Smooth muscle cell (in vitro differentiated cells): ENCODE measurements around the gene ZNF480. TPM values are rescaled to one million over a fixed set of nuclear protein-coding genes. Genes with fewer than 3 reads are reported as not detected.

Source experiments
- DNase-seq: peaks from one replicate; lab custom pipeline; 2025; ENCODE audit not compliant: unreplicated experiment; lab: John Stamatoyannopoulos, UW
- H2AFZ ChIP-seq: fragments of 200-600 bp; sonication (generic); 2 replicates; pipeline ENCODE4 v1.6.0; 2016; ENCODE audit warnings: antibody characterized with exemption, low read depth, mild to moderate bottlenecking
- H3F3A ChIP-seq: fragments of 200-600 bp; sonication (generic); 2 replicates; pipeline ENCODE4 v1.6.0; 2017; ENCODE audit warnings: antibody characterized with exemption, low read depth
- H3K27ac ChIP-seq: fragments of 200-600 bp; sonication (generic); 2 replicates; pipeline ENCODE4 v1.5.1; 2016; ENCODE audit warnings: low read depth, mild to moderate bottlenecking
- H3K27me3 ChIP-seq: fragments of 200-600 bp; sonication (generic); 2 replicates; pipeline ENCODE4 v1.6.1; 2016; ENCODE audit warnings: low read depth, mild to moderate bottlenecking
- H3K36me3 ChIP-seq: fragments of 200-600 bp; sonication (generic); 2 replicates; pipeline ENCODE4 v1.5.1; 2016; ENCODE audit warnings: low read depth
- H3K4me1 ChIP-seq: fragments of 200-600 bp; sonication (generic); 2 replicates; pipeline ENCODE4 v1.5.1; 2016; ENCODE audit warnings: low read depth
- H3K4me2 ChIP-seq: fragments of 200-600 bp; sonication (generic); 2 replicates; pipeline ENCODE4 v1.6.0; 2016; ENCODE audit warnings: mild to moderate bottlenecking
- H3K4me3 ChIP-seq: fragments of 200-600 bp; sonication (generic); 2 replicates; pipeline ENCODE4 v1.5.1; 2016; ENCODE audit warnings: mild to moderate bottlenecking
- H3K79me2 ChIP-seq: fragments of 200-600 bp; sonication (generic); 2 replicates; pipeline ENCODE4 v1.6.0; 2016; ENCODE audit warnings: low read depth, mild to moderate bottlenecking
- H3K9ac ChIP-seq: fragments of 200-600 bp; sonication (generic); 2 replicates; pipeline ENCODE4 v1.6.0; 2016; ENCODE audit warnings: low read depth
- H3K9me3 ChIP-seq: fragments of 200-600 bp; sonication (generic); replicated peaks from 2 replicates; pipeline ENCODE4 v1.5.1; 2016; ENCODE audit warnings: low read depth
- H4K20me1 ChIP-seq: fragments of 200-600 bp; sonication (generic); 2 replicates; pipeline ENCODE4 v1.6.0; 2016; ENCODE audit warnings: low read depth
- CTCF ChIP-seq: fragments of 200-600 bp; sonication (generic); IDR thresholded peaks from 2 replicates; pipeline ENCODE4 v1.5.1; 2017; ENCODE audit warnings: borderline replicate concordance, mild to moderate bottlenecking, antibody characterized with exemption; ENCODE audit not compliant: insufficient read depth, poor library complexity, severe bottlenecking
- WGBS: methylation state at CpG from one replicate; pipeline ENCODE4 v1.1.7; 2016; ENCODE audit warnings: low lambda C conversion rate; 5-methylcytosine and 5-hydroxymethylcytosine counted together
- polyA plus RNA-seq: library from polyadenylated mRNA; unstranded; fragments of >200 nt; fragmentation: Nextera tagmentation; extraction: Ambion mirVana; gene quantifications from 2 replicates; pipeline ENCODE4 v1.2.1, GENCODE V29; 2016
- total RNA-seq: library from RNA; depleted of rRNA; stranded (reverse); fragments of >200 nt; gene quantifications from 2 replicates; pipeline ENCODE4 v1.2.3, GENCODE V29; 2014

The ZNF480 gene
- total and polyA plus RNA-seq, 2 experiments from 2014 or later = 7.5 to 11.0 TPM

GRCh38 chr19:52274191-52274590 lies 22.8 kb upstream of the ZNF480 start:
- no peak for TF ChIP-seq CTCF
- no peak overlapping the region for H3K4me2 ChIP-seq
- no peak overlapping the region for H3K4me3 ChIP-seq
- H3K27me3 ChIP-seq = no peaks in the 10 kb centered on the region
- peaks cover 5% of the 10 kb centered on the region for H3K4me1 ChIP-seq
- H2AFZ ChIP-seq = no peak overlapping the region
- peaks cover 65% of the 10 kb centered on the region for H4K20me1 ChIP-seq
- H3K9me3 ChIP-seq = no peaks in the 10 kb centered on the region
- H3K79me2 ChIP-seq = peaks cover 91% of the 10 kb centered on the region
- peaks cover 7% of the 10 kb centered on the region for H3K36me3 ChIP-seq
- WGBS = 98% methylated on average over 5 of the region's 5 CpGs
- H3F3A ChIP-seq = no peaks in the 10 kb centered on the region
- DNase-seq = no peak
- H3K27ac ChIP-seq = no peak overlapping the region
- no peak overlapping the region for H3K9ac ChIP-seq

- Histone ChIP-seq H3K4me2 (no peak overlapping the region), H2AFZ (no peak overlapping the region), H3K4me1 (peaks cover 2% of the 10 kb centered on the region), H3F3A (no peaks in the 10 kb centered on the region), H3K79me2 (peaks cover 100% of the 10 kb centered on the region), H3K9me3 (no peaks in the 10 kb centered on the region), H3K27me3 (no peaks in the 10 kb centered on the region), H3K4me3 (no peak overlapping the region), H3K27ac (no peak overlapping the region), H3K9ac (no peak overlapping the region), H4K20me1 (peaks cover 80% of the 10 kb centered on the region), H3K36me3 (peaks cover 7% of the 10 kb centered on the region)
- DNase-seq = no peak
- WGBS = 91% methylated on average over 5 of the region's 5 CpGs
- no peak for TF ChIP-seq CTCF
These were observed 21.0 kb upstream of the ZNF480 start for GRCh38 chr19:52275988-52276387.

- Histone ChIP-seq H3K27me3 (no peaks in the 10 kb centered on the region), H3K9ac (no peak overlapping the region), H3K4me1 (no peaks in the 10 kb centered on the region), H3K36me3 (peaks cover 7% of the 10 kb centered on the region), H3K79me2 (peaks cover 100% of the 10 kb centered on the region), H3K4me3 (no peak overlapping the region), H3K27ac (peak overlapping the region; percentile 6), H4K20me1 (peaks cover 89% of the 10 kb centered on the region), H2AFZ (no peak overlapping the region), H3F3A (no peaks in the 10 kb centered on the region), H3K9me3 (no peaks in the 10 kb centered on the region), H3K4me2 (no peak overlapping the region)
- WGBS = 77% methylated on average over 6 of the region's 6 CpGs
- TF ChIP-seq CTCF = no peak
- no peak for DNase-seq
These were observed 19.5 kb upstream of the ZNF480 start for GRCh38 chr19:52277471-52277870.

GRCh38 chr19:52286256-52286655 lies 10.7 kb upstream of the ZNF480 start:
- no peak for TF ChIP-seq CTCF
- H2AFZ ChIP-seq = no peak overlapping the region

More at GRCh38 chr19:52286256-52286655, 10.7 kb upstream of the ZNF480 start:
- 90% methylated on average over 6 of the region's 6 CpGs for WGBS
- DNase-seq = no peak
- Histone ChIP-seq H3K79me2 (peaks cover 21% of the 10 kb centered on the region), H4K20me1 (peaks cover 25% of the 10 kb centered on the region), H3K27ac (no peak overlapping the region), H3K9ac (no peak overlapping the region), H3F3A (peaks cover 7% of the 10 kb centered on the region), H3K9me3 (peaks cover 3% of the 10 kb centered on the region), H3K36me3 (peaks cover 13% of the 10 kb centered on the region), H3K4me2 (no peak overlapping the region), H3K4me1 (no peaks in the 10 kb centered on the region), H3K4me3 (no peak overlapping the region), H3K27me3 (no peaks in the 10 kb centered on the region)
